HK-2 (cell line): Measurements from ENCODE around the gene IL15RA.
"Not testable (repeated sequence)": the region's sequence is repeated elsewhere in the genome, so short reads cannot be mapped to it uniquely, and the experiment has no call there.

Experiments
- DNase-seq: peaks from one replicate; pipeline ENCODE4 v3.0.0-alpha.2; 2018; ENCODE audit not compliant: unreplicated experiment

Gene IL15RA

DNA sequence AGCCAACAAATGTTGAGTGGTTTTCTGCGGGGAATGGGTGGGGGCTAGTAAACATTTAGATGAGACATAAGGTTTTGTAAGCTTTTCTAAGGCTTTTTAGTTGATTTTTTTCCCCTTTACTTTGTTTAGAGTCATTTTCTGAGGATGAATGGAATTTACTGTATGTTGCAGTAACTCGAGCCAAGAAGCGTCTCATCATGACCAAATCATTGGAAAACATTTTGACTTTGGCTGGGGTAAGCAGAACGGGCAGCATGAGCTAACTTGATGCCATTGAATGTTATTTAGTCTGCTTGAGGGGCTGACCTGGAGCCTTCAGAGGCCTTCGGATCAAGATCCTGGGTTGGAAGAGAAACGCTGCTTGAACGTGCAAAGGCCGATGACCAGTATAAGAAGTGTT, 50.0 kb downstream of the IL15RA start:
- no peak for DNase-seq

DNA sequence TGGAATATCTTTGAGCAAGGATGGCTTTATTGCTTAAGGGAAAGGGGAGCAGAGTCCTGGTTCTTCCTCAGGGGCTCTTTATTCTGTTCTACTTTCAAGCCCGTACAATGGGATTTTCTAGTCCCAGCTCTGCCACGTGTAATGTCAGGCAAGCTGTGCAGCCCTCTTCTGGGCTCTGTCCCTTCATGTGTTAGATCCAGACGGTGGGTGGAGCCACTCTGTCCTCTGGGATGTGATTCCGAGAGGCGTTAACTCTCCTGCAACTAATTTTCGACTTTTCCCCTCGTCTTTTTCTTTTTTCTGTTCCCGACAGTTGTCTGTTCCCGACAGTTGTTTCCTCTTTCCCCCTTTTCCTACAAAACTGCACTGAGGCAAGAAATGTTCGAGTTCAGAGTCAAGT, 52.5 kb downstream of the IL15RA start:
- DNase-seq, result no peak

DNA sequence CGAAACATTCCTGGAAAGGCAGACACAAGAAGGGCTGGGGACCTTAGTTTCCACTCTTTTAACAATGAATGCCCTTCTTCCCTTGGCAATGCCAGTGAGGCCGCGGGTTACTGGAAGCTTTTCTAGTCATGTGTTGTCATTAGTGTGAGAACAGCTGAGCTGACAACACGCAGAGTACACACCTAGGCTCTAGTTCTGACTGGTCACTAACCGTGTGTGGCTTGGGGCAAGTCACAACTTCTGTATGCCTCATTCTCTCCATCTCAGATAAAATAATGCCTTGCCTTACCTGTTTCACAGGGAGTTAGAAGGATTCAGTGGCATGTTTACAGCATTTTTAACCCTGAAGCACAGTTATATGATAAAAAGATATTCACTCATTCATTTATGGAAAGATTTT, 55.6 kb downstream of the IL15RA start:
- no peak for DNase-seq

DNA sequence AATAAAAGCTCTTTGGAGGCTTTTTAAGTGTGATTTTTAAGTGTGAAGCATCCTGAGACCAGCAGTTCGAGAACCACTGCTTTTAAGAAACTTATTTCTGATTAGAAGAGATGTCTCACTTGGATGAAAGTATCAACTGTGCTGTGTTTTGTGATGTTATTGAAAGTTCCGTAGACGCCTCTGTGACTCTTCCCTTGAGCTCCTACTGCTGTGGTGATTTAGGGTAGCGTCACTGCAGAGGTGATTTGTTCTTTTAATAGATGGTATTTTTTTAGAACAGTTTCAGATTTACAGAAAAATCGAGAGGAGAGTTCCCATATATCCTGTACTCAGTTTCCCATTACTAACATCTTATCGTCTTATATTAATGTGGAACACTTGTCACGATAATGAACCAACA, 57.8 kb downstream of the IL15RA start:
- no peak for DNase-seq

DNA sequence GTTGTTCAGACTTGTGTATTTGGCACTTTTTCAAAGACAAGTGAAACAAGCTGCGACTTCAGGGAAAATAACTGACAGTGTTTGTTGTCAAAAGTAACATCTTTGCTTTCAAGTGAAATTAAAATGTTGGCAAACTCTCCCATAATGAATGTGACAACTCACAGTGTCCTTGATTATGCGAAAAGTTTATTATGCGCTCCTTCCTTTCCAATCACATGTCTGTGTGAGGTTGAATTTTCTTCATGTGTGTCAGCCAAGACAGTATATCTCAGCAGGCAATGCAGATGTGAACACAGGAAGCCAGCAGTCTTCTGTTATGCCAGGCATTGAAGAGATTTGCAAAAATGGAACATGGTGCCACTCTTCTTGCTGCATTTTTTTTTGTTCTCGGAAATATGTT, 58.6 kb downstream of the IL15RA start:
- DNase-seq, result no peak

DNA sequence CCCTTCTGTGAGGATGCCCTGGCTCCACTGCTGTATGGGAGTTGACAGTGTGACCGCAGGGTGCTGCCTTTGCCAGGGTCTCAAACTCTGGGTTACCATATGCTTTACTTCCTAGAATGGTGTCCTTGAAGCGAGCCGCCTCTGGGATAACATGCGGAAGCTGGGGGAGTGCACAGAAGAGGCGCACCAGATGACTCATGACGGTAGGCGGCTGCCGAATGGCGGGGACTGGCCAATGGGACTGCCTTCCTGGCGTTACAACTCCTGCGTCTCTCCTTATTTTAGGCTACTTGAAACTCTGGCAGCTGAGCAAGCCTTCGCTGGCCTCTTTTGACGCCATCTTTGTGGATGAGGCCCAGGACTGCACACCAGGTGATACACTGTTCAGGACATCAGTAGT, 60.0 kb downstream of the IL15RA start:
- DNase-seq, result no peak

DNA sequence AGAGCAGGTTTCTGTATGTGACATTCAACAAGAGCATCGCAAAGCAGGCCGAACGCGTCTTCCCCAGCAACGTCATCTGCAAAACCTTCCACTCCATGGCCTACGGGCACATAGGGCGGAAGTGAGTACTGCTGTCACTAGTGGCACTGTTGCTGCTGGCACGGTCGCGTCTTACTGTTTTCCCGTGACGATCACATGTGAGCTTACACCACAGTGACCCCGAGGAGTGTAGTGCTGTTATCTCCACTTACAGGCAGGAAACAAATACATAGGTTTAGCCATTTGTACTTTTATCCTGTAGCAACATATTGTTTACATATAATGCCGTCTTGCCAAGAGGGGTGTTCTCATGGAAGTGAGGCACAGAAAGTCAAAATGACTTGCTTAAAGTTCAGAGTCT, 61.9 kb downstream of the IL15RA start:
- no peak for DNase-seq

DNA sequence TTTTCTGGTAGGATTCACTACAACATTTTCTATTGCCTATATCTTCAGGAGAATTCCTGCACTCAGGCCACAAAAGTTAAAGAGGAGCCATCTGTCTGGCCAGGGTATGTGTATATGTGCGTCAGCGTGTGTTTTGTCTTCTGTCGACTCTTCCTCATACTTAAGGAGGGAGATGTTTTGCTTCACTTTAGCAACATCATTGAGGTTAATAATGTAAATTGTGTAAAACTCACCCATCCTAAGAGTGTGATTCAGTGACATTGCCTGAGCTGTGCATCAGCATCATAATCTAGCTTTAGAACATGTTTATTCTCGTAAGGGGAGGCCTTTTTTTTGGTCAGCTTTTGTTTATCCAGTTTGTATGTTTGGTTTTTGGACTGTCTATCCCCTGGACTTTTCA, 63.6 kb downstream of the IL15RA start:
- DNase-seq, result no peak

DNA sequence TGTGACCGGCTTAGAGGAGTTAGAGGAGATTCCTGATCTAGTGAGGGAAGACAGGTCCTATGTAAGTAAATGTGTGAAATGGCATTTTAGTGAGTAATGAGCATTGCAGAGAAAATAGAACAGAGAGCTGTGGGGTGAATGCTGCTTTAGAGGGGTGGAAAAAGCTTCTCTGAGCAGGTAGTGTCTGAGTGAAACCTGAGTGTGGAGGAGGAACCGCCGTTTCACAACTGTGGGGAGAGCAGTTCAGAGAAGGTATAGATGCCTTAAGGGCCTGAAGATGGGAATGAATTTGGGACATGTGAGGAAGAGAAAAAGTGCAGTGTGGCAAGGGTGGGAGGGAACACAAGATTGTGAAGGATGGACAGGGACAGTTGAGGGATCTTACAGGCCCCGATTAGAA, 65.7 kb downstream of the IL15RA start:
- DNase-seq, result no peak

DNA sequence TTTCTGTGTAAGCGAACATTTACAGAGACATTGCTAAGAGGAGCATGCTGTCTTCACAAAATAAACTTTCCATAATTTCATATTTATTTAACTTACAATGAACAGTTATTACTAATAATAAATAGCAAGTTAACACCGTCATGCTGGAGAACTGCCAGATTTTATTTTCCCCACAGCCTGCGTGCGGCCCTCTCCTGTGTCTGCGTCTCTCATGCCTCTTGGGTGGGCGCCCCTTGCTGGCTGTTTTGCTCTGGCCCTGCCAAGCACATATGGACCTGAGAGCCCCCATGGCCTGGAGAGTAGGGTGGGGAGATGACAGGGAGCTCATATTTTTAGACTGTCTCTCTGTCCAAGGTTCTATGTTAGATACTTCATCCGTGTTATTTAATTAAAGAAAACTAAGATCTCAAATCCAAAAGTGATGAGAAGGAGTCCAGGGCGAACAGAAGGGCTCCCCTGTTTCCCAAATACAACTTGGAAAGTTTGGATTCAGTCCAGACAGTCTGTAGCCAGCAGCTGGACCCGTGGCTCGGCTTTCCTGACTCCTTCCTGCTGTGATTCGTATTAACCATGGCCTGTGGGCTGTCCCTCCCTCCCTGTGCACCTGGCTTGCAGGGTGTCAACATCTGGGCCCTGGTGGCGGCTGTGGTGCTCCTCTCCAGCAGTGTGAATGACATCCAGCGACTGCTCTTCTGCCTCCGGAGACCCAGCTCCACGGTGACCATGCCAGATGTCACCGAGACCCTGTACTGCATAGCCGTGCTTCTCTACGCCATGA, 66.8 kb downstream of the IL15RA start:
- DNase-seq, result no peak

DNA sequence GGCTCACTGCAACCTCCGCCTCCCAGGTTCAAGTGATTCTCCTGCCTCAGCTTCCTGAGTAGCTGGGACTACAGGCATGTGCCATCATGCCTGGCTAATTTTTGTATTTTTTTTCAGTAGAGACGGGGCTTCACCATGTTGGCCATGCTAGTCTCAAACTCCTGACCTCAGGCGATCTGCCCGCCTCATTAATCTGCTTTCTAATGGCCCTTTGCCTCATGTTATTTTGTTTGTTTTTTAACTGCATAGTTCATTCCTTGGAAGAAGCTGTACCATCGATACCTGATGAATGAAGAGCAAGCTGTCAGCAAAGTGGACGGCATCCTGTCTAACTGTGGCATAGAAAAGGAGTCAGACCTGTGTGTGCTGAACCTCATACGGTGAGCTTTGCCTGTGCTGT, 68.7 kb downstream of the IL15RA start:
- DNase-seq, result not testable (repeated sequence)

DNA sequence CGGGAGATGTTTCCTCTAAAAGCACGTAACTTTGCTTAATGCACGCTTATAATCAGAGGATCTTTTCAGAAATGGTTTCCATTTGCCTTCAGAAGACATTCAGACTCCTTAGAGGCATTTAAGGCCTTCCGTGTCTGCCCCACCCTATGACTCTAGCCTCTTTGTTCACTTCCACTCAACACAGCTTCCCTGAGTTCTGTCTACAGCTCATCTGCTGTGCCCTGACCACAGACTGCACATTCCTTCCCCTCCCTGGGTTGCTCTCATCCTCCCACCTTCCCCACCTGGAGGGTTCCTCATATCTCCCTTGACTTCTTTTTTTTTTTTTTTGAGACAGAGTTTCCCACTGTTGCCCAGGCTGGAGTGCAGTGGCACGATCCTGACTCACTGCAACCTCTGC, 70.7 kb downstream of the IL15RA start:
- no peak for DNase-seq

DNA sequence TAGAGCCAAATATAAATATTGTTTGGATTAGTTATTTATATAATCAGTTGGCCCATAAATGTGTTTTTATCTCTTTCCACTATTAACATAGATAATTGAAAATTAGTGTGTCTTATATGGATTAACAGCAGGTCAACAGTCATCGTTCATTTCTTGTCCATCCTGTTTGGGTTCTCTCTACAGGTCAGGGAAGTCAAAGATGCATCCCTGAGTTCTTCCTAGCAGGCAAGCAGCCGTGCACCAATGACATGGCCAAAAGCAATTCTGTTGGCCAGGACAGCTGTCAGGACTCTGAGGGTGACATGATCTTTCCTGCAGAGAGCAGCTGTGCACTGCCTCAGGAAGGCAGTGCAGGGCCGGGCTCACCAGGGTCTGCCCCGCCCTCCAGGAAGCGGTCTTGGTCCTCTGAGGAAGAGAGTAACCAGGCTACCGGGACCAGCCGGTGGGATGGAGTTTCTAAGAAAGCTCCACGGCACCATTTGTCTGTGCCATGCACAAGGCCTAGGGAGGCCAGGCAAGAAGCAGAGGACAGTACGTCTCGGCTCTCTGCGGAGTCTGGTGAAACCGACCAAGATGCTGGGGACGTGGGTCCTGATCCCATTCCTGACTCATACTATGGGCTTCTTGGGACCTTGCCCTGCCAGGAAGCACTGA, 71.4 kb downstream of the IL15RA start:
- no peak for DNase-seq

DNA sequence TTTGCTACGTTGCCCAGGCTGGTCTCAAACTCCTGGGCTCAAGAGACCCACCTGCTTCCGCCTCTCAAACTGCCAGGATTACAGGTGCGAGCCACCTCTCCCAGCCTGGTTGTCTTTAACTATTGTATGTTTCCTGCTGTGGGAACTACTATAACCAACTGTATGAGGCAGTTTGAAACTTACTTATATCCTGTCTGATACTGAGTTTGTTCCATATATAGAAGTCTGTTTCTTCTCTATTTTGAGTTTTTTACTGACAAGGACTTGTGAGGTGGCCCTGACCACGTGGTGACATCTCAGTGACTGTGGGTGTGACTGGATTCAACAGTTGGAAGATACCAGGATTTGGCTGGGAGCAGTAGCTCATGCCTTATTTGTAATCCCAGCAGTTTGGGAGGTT, 73.1 kb downstream of the IL15RA start:
- DNase-seq, result no peak

DNA sequence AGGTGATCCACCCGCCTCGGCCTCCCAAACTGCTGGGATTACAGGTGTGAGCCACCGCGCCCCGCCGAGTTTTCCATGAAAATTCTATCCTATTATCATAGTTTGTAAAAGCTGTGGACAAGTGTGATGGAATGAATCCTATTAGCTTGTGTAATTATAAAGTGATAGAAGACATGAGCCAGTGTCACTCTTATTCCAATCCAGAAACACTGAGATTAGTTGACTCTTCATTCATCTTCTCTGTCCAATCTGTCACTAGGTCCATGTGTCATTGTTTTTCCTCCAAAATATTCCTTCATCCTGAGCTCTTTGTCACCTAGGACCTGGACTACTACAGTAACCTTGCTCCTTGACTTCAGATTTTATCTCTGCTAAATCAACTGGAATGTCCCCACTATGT, 73.8 kb downstream of the IL15RA start:
- no peak for DNase-seq

DNA sequence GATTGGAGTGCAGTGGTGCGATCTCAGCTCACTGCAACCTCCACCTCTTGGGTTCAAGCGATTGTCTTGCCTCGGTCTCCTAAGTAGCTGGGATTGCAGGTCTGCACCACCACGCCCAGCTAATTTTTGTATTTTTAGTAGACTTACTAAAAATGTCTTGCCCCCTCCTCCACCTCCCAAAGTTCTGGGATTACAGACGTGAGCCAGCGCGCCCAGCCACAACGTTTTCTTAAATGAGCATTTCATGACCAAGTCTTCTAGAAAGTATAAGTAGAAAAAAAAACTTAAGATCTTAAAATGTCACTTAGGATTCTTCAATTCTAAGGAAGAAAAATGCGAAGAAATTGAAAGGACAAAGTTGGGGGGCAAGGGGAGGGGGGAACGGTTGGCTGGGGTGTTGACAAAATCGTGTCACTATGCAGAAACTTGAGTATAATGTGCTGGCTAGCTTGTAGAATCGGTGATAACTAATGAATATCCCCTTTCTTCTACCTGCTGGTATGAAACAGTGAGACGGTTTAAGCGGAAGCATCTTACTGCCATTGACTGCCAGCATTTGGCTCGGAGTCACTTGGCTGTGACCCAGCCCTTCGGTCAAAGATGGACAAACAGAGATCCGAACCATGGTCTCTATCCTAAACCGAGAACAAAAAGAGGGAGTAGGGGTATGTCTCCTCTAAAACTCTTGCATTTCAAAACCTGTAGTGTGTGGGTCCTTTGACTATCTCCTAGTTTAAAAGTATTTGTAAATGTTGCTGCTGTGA, 74.7 kb downstream of the IL15RA start:
- DNase-seq, result no peak
